Right lobe of liver (tissue), 4 donors: Measurements from ENCODE around the gene HMGB4.

Experiments
- POLR2A ChIP-seq: fragments of 450-650 bp; IDR thresholded peaks from one replicate; pipeline ENCODE4 v1.6.1; 2017; ENCODE audit warnings: antibody characterized with exemption, mild to moderate bottlenecking
- TF ChIP-seq, protein P1 (sequence below), 4 donors: fragments of 200-600 bp in 3 of 4; fragments of 450-650 bp in 1 of 4; IDR thresholded peaks; one replicate each; pipeline versions ENCODE4 v1.5.1 to v1.8.0; 2016 to 2022; ENCODE audit warnings: antibody characterized with exemption in 4 of 4, mild to moderate bottlenecking in 2 of 4
- donor health status: DM: no; HTN: no; CAD: no.
- donor health status: DM: no; HTN: no; CAD: no.
- donor health status: DM: no; HTN: yes; CAD: no.

- TF ChIP-seq, protein P1, sequence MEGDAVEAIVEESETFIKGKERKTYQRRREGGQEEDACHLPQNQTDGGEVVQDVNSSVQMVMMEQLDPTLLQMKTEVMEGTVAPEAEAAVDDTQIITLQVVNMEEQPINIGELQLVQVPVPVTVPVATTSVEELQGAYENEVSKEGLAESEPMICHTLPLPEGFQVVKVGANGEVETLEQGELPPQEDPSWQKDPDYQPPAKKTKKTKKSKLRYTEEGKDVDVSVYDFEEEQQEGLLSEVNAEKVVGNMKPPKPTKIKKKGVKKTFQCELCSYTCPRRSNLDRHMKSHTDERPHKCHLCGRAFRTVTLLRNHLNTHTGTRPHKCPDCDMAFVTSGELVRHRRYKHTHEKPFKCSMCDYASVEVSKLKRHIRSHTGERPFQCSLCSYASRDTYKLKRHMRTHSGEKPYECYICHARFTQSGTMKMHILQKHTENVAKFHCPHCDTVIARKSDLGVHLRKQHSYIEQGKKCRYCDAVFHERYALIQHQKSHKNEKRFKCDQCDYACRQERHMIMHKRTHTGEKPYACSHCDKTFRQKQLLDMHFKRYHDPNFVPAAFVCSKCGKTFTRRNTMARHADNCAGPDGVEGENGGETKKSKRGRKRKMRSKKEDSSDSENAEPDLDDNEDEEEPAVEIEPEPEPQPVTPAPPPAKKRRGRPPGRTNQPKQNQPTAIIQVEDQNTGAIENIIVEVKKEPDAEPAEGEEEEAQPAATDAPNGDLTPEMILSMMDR (IDR thresholded peaks at IDR 0.05), result no peak
- no peak for TF ChIP-seq POLR2A
Measured at GRCh38 chr1:33846861-33847260, 17.0 kb upstream of the HMGB4 start.
